ENCODE results near the gene ALKBH5.
A peak's percentile ranks its signal among the peaks of the same experiment; 100 is the strongest.

ALKBH5 gene

GRCh38 chr17:18225121-18225641 is 41.6 kb downstream of the ALKBH5 start, which contains the start of gene LLGL1:
LLGL1 (plus strand) TSS chr17:18225635; CDS start chr17:18225683, 48 bp downstream.
- DNase-seq = peak; percentile 92 to 96

GRCh38 chr17:18225642-18226283 is 42.1 kb downstream of the ALKBH5 start:
- DNase-seq = peak in 1 of 2 experiments; percentile 52

- DNase-seq = no peak
Observed at GRCh38 chr17:18226284-18226945, 42.8 kb downstream of the ALKBH5 start.

- no peak for DNase-seq
Observed at GRCh38 chr17:18227635-18228034, 44.0 kb downstream of the ALKBH5 start.

- DNase-seq = no peak
Observed at GRCh38 chr17:18228176-18228682, 44.6 kb downstream of the ALKBH5 start.

- DNase-seq = no peak
Observed at GRCh38 chr17:18229254-18229653, 45.6 kb downstream of the ALKBH5 start.

GRCh38 chr17:18229771-18230170 is 46.1 kb downstream of the ALKBH5 start:
- DNase-seq = no peak

GRCh38 chr17:18230288-18231141 is 46.9 kb downstream of the ALKBH5 start:
- no peak for DNase-seq

GRCh38 chr17:18231164-18231563 is 47.5 kb downstream of the ALKBH5 start:
- no peak for DNase-seq

- DNase-seq = no peak
Observed at GRCh38 chr17:18233803-18234518, 50.3 kb downstream of the ALKBH5 start.

- no peak for DNase-seq
Observed at GRCh38 chr17:18234853-18235380, 51.3 kb downstream of the ALKBH5 start.

- no peak for DNase-seq
Observed at GRCh38 chr17:18235743-18236256, 52.2 kb downstream of the ALKBH5 start.

- no peak for DNase-seq
Observed at GRCh38 chr17:18236494-18236893, 52.9 kb downstream of the ALKBH5 start.

- DNase-seq = no peak
Observed at GRCh38 chr17:18237461-18237860, 53.8 kb downstream of the ALKBH5 start.

- DNase-seq = no peak
Observed at GRCh38 chr17:18238299-18238698, 54.7 kb downstream of the ALKBH5 start.

- DNase-seq = no peak
Observed at GRCh38 chr17:18240449-18240848, 56.8 kb downstream of the ALKBH5 start.

GRCh38 chr17:18241229-18241871 is 57.7 kb downstream of the ALKBH5 start:
- no peak for DNase-seq

GRCh38 chr17:18245038-18245776 is 61.6 kb downstream of the ALKBH5 start:
- no peak for DNase-seq

GRCh38 chr17:18246109-18246725 is 62.6 kb downstream of the ALKBH5 start:
- DNase-seq = no peak
